ENCODE data around the gene TAS2R13. TPM values are rescaled to one million over a fixed set of nuclear protein-coding genes. Genes with fewer than 3 reads are reported as not detected.

TAS2R13 gene, protein sequence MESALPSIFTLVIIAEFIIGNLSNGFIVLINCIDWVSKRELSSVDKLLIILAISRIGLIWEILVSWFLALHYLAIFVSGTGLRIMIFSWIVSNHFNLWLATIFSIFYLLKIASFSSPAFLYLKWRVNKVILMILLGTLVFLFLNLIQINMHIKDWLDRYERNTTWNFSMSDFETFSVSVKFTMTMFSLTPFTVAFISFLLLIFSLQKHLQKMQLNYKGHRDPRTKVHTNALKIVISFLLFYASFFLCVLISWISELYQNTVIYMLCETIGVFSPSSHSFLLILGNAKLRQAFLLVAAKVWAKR
- total RNA-seq (2012; rRNA removed) (0.90 and 1.4 TPM in 2 replicates), polyA plus RNA-seq (2012; rRNA removed) (0.03 TPM in 1 of 2 replicates, not detected in the other), Bru-seq, nascent RNA (percentile 79 among the genes with signal in this experiment), BruChase-seq, experiment 1, labeled RNA remaining after a 6-hour chase (percentile 67 among the genes with signal in this experiment), BruChase-seq, experiment 2, labeled RNA remaining after a 2-hour chase (percentile 94 among the genes with signal in this experiment)
- not detected in 2 replicates for polyA plus RNA-seq (2012; cell fraction: cytosol; rRNA removed)
- polyA plus RNA-seq (2012; cell fraction: nucleus; rRNA removed; ENCODE audit: low replicate concordance), result 0.04 and 0.32 TPM in 2 replicates
- long read RNA-seq, result 0 reads

DNA sequence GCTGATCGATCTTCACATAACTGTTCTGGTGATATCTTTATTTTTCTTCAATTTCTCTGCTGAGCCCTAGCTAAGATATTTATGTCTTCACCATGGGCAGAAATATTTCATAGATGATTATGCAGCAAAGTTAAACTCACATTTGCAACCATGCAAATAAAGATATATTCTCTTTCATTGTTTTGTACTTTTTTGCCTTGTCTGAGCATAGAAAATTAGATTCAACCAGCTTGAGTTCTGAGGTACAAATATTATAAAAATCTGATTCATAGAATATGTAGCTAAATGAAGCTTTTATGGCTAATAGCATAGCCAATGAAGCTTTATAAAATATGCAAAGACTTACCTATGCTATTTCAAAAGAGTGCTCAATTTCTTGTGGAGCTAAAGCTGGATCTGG is at the start of gene TAS2R13:
TAS2R13 (minus strand) TSS at position 101 of the 400 bp plus-strand sequence. CDS start 264 bp downstream, outside the sequence.
- H3K36me3 ChIP-seq (ENCODE audit: control insufficient read depth, insufficient read depth, low read length), result no peaks in the 10 kb centered on the region
- H3K4me1 ChIP-seq (ENCODE audit: control insufficient read depth, insufficient read depth, low read length), result no peaks in the 10 kb centered on the region
- no peaks in the 10 kb centered on the region for H3K9me3 ChIP-seq (ENCODE audit: control insufficient read depth, insufficient read depth, low read length)
- TF ChIP-seq MAFK (IDR thresholded peaks at IDR 0.05; ENCODE audit: low read depth, low read length), result no peak
- TF ChIP-seq FOS (IDR thresholded peaks at IDR 0.05; ENCODE audit: low read depth, low read length), result no peak
- TF ChIP-seq MXI1 (IDR thresholded peaks at IDR 0.05; ENCODE audit: borderline replicate concordance, low read depth, low read length), result no peak
- no peak for TF ChIP-seq SMC3 (IDR thresholded peaks at IDR 0.05; ENCODE audit: low read depth, low read length)
- TF ChIP-seq CEBPB (IDR thresholded peaks at IDR 0.05; ENCODE audit: low read depth, low read length), result no peak
- TF ChIP-seq CHD1 (IDR thresholded peaks at IDR 0.05; ENCODE audit: low read depth, low read length), result no peak
- TF ChIP-seq RCOR1 (IDR thresholded peaks at IDR 0.05; ENCODE audit: insufficient replicate concordance, low read length), result no peak
- no peak for TF ChIP-seq POLR2A (IDR thresholded peaks at IDR 0.05; ENCODE audit: low read depth, low read length)
- TF ChIP-seq RFX5 (IDR thresholded peaks at IDR 0.05; ENCODE audit: low read depth, low read length), result no peak
- TF ChIP-seq NFE2L2 (IDR thresholded peaks at IDR 0.05; ENCODE audit: low read depth, low read length), result no peak
- TF ChIP-seq, protein P1, sequence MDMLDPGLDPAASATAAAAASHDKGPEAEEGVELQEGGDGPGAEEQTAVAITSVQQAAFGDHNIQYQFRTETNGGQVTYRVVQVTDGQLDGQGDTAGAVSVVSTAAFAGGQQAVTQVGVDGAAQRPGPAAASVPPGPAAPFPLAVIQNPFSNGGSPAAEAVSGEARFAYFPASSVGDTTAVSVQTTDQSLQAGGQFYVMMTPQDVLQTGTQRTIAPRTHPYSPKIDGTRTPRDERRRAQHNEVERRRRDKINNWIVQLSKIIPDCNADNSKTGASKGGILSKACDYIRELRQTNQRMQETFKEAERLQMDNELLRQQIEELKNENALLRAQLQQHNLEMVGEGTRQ (IDR thresholded peaks at IDR 0.05; ENCODE audit: low read depth, low read length), result no peak
- no peak for TF ChIP-seq BHLHE40 (IDR thresholded peaks at IDR 0.05; ENCODE audit: low read depth, low read length)
- TF ChIP-seq RAD21 (IDR thresholded peaks at IDR 0.05; ENCODE audit: low read length), result no peak
- TF ChIP-seq, protein P2, sequence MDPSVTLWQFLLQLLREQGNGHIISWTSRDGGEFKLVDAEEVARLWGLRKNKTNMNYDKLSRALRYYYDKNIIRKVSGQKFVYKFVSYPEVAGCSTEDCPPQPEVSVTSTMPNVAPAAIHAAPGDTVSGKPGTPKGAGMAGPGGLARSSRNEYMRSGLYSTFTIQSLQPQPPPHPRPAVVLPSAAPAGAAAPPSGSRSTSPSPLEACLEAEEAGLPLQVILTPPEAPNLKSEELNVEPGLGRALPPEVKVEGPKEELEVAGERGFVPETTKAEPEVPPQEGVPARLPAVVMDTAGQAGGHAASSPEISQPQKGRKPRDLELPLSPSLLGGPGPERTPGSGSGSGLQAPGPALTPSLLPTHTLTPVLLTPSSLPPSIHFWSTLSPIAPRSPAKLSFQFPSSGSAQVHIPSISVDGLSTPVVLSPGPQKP (IDR thresholded peaks at IDR 0.05; ENCODE audit: borderline replicate concordance, low read depth, low read length), result no peak
- TF ChIP-seq, protein P3, sequence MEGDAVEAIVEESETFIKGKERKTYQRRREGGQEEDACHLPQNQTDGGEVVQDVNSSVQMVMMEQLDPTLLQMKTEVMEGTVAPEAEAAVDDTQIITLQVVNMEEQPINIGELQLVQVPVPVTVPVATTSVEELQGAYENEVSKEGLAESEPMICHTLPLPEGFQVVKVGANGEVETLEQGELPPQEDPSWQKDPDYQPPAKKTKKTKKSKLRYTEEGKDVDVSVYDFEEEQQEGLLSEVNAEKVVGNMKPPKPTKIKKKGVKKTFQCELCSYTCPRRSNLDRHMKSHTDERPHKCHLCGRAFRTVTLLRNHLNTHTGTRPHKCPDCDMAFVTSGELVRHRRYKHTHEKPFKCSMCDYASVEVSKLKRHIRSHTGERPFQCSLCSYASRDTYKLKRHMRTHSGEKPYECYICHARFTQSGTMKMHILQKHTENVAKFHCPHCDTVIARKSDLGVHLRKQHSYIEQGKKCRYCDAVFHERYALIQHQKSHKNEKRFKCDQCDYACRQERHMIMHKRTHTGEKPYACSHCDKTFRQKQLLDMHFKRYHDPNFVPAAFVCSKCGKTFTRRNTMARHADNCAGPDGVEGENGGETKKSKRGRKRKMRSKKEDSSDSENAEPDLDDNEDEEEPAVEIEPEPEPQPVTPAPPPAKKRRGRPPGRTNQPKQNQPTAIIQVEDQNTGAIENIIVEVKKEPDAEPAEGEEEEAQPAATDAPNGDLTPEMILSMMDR (conservative IDR thresholded peaks at IDR 0.05; ENCODE audit: low read depth, low read length), result no peak

More for the DNA sequence above, at the start of gene TAS2R13:
- Histone ChIP-seq H4K5ac (ENCODE audit: low read depth, low read length) (no peak within 1 kb of the TSS), H3K79me1 (ENCODE audit: low read depth in 1 of 2, low read length in 2 of 2) (no peaks in the 10 kb centered on the region; a peak in 1 of 4 replicates), H4K8ac (ENCODE audit: low read depth in 2 of 2, low read length in 2 of 2) (no peak within 1 kb of the TSS), H3K56ac (ENCODE audit: extremely low read depth, insufficient read depth, low read length) (no peak within 1 kb of the TSS), H2AFZ (replicated peaks; ENCODE audit: low read length, poor library complexity) (no peak within 1 kb of the TSS), H3K27me3 (ENCODE audit: control insufficient read depth, insufficient read depth, low read length) (no peaks in the 10 kb centered on the region), H2AK5ac (ENCODE audit: low read depth, low read length) (no peak within 1 kb of the TSS), H3K18ac (ENCODE audit: low read depth, low read length) (no peak within 1 kb of the TSS), H2BK120ac (ENCODE audit: low read depth, low read length) (no peak within 1 kb of the TSS), H3K27ac (ENCODE audit: insufficient read depth, low read length) (no peak within 1 kb of the TSS), H3K23ac (ENCODE audit: low read depth, low read length) (no peak within 1 kb of the TSS), H3K4me2 (ENCODE audit: low read depth, low read length) (no peak within 1 kb of the TSS), H4K20me1 (ENCODE audit: insufficient read depth, low read length) (no peaks in the 10 kb centered on the region), H2BK5ac (ENCODE audit: low read depth, low read length, poor library complexity, severe bottlenecking) (no peak within 1 kb of the TSS), H3K4me3 (ENCODE audit: insufficient read depth, low read depth, low read length) (no peak within 1 kb of the TSS), H2BK20ac (ENCODE audit: low read depth, low read length) (no peak within 1 kb of the TSS), H3K9me1 (ENCODE audit: insufficient read depth, low read length) (no peaks in the 10 kb centered on the region), H4K91ac (ENCODE audit: insufficient read depth, low read depth, low read length) (no peak within 1 kb of the TSS), H3K4ac (ENCODE audit: low read depth, low read length) (no peak within 1 kb of the TSS), H3K14ac (replicated peaks; ENCODE audit: low read depth, low read length) (no peak within 1 kb of the TSS), H2BK15ac (ENCODE audit: low read depth, low read length) (no peak within 1 kb of the TSS), H3K9ac (ENCODE audit: low read depth, low read length) (no peak within 1 kb of the TSS), H2AK9ac (replicated peaks; ENCODE audit: low read depth, low read length, poor library complexity) (no peak within 1 kb of the TSS)
- dilution Hi-C loops (cut with HindIII; ENCODE audit: low sequenced_read_pairs, unreplicated experiment) (no loop called here), in situ Hi-C loops (cut with MboI; ENCODE audit: low sequenced_read_pairs) (no loop called here), intact Hi-C loops (cut with micrococcal nuclease) (no loop called here)
- ChIA-PET CTCF (interaction anchor here (0.5 to 1.0 kb wide), 2 partner anchors 9 to 10 kb away, joined by 3 to 4 read pairs; no protein-coding TSS in a partner anchor), POLR2A (ENCODE audit: unreplicated experiment) (no interaction called here)
- BruUV-seq (replicated peaks), result no TSS peak
- WGBS, 2 experiments (ENCODE audit: extremely low coverage in 2 of 2, insufficient read length in 1 of 2), result no CpG with 5 or more reads among the region's 1 CpG
- DNase-seq, result no peak
- no peak for ATAC-seq (ENCODE audit: low read depth)

All from IMR-90 (cell line).